GM12878 (cell line): ENCODE data around the gene COL20A1. TPM values are rescaled to one million over a fixed set of nuclear protein-coding genes. Genes with fewer than 3 reads are reported as not detected.

Experiments used
- ATAC-seq: fragments of 200-7000 bp; cut with Tn5 transposase; 3 replicates; pipeline ENCODE4 v1.9.1; 2020; ENCODE audit warnings: mild to moderate bottlenecking, moderate library complexity
- BruUV-seq: library from RNA; stranded (reverse); fragments of 400-500 nt; replicated peaks from 2 replicates; lab custom pipeline; 2021; lab: Mats Ljungman, UMichigan
- CTCF ChIA-PET: fragments of 300-600 bp; sonication (Branson Sonifier 250); formaldehyde crosslinking; extraction: SDS; loops from one replicate; lab custom pipeline; 2021; ENCODE audit warnings: inconsistent platforms; lab: Yijun Ruan, JAX
- POLR2A ChIA-PET: fragments of 350-600 bp; formaldehyde crosslinking; extraction: SDS; loops from one replicate; lab custom pipeline; 2021; ENCODE audit warnings: inconsistent platforms; lab: Charles Lee
- RAD21 ChIA-PET: fragments of 300-600 bp; sonication (Branson Sonifier 250); formaldehyde crosslinking; loops from one replicate; lab custom pipeline; 2023; ENCODE audit warnings: antibody characterized with exemption; ENCODE audit not compliant: unreplicated experiment; lab: Charles Lee
- SMC1A ChIA-PET: fragments of 300-600 bp; sonication (Branson Sonifier 250); formaldehyde crosslinking; loops from one replicate; lab custom pipeline; 2023; ENCODE audit not compliant: unreplicated experiment, uncharacterized antibody; lab: Charles Lee
- DNase-seq: peaks from one replicate; pipeline ENCODE4 v3.0.0-alpha.2; 2011; ENCODE audit warnings: low read depth, low spot score
- FAIRE-seq: peaks from 3 replicates; lab custom pipeline; 2011; peaks lifted over from hg19 to GRCh38; lab: Jason Lieb, UNC
- H2AFZ ChIP-seq: 2 replicates; pipeline ENCODE4 v1.6.0; 2011; ENCODE audit warnings: low read depth, low read length, control low read depth; ENCODE audit not compliant: control insufficient read depth
- H3K27ac ChIP-seq: 2 replicates; pipeline ENCODE4 v1.5.1; 2011; ENCODE audit warnings: control low read depth; ENCODE audit not compliant: control insufficient read depth, insufficient read depth
- H3K27me3 ChIP-seq, 2 experiments: replicated peaks in 1 of 2; 2 replicates each; pipeline versions ENCODE4 v1.6.0 to v1.6.1; 2011; ENCODE audit warnings: low read length in 1 of 2; ENCODE audit not compliant: control insufficient read depth in 2 of 2, insufficient read depth in 2 of 2
- H3K36me3 ChIP-seq, 2 experiments: 2 replicates each; pipeline ENCODE4 v1.5.1; 2011; ENCODE audit warnings: low read length in 1 of 2; ENCODE audit not compliant: control insufficient read depth in 2 of 2, insufficient read depth in 2 of 2
- H3K4me1 ChIP-seq: 2 replicates; pipeline ENCODE4 v1.6.1; 2011; ENCODE audit warnings: mild to moderate bottlenecking, low read length, moderate library complexity, mixed read lengths; ENCODE audit not compliant: control insufficient read depth, insufficient read depth
- H3K4me2 ChIP-seq: 2 replicates; pipeline ENCODE4 v1.6.0; 2011; ENCODE audit warnings: control low read depth; ENCODE audit not compliant: control insufficient read depth, insufficient read depth
- H3K4me3 ChIP-seq: fragments of 200-600 bp; sonication (generic); 2 replicates; pipeline ENCODE4 v1.5.1; 2016
- H3K79me2 ChIP-seq: 2 replicates; pipeline ENCODE4 v1.6.0; 2011; ENCODE audit warnings: low read length; ENCODE audit not compliant: control insufficient read depth, insufficient read depth
- H3K9ac ChIP-seq: 2 replicates; pipeline ENCODE4 v1.8.0; 2011; ENCODE audit warnings: low read length, control low read depth, mixed read lengths; ENCODE audit not compliant: control insufficient read depth, insufficient read depth
- H3K9me3 ChIP-seq: replicated peaks from 3 replicates; pipeline ENCODE4 v1.5.1; 2011; ENCODE audit warnings: mild to moderate bottlenecking, low read length; ENCODE audit not compliant: control insufficient read depth, insufficient read depth
- H4K20me1 ChIP-seq: 2 replicates; pipeline ENCODE4 v1.6.0; 2011; ENCODE audit not compliant: control insufficient read depth, insufficient read depth
- CREM ChIP-seq: IDR thresholded peaks from 2 replicates; pipeline ENCODE4 v1.6.1; 2014; ENCODE audit warnings: antibody characterized with exemption, low read depth
- ESRRA ChIP-seq: IDR thresholded peaks from 2 replicates; pipeline ENCODE4 v1.6.1; 2012; ENCODE audit warnings: mild to moderate bottlenecking, low read length, improper control_type of control experiment
- MTA2 ChIP-seq: fragments of 450-650 bp; IDR thresholded peaks from 2 replicates; pipeline ENCODE4 v1.6.1; 2016; ENCODE audit warnings: low read depth, mild to moderate bottlenecking, moderate library complexity
- POLR2A ChIP-seq: IDR thresholded peaks from 2 replicates; pipeline ENCODE4 v1.6.1; 2011; ENCODE audit warnings: low read depth, mild to moderate bottlenecking, low read length
- POU2F2 ChIP-seq: IDR thresholded peaks from 3 replicates; pipeline ENCODE4 v1.6.1; 2011; ENCODE audit warnings: low read depth, mild to moderate bottlenecking, low read length, borderline replicate concordance
- RAD21 ChIP-seq: IDR thresholded peaks from 2 replicates; pipeline ENCODE4 v1.6.1; 2011; ENCODE audit warnings: mild to moderate bottlenecking, low read depth, low read length, moderate library complexity; ENCODE audit not compliant: insufficient read depth
- RAD51 ChIP-seq: fragments of 450-650 bp; IDR thresholded peaks from 2 replicates; pipeline ENCODE4 v1.6.1; 2016; ENCODE audit warnings: moderate library complexity, mild to moderate bottlenecking, inconsistent platforms
- SP1 ChIP-seq: IDR thresholded peaks from one replicate; pipeline ENCODE4 v1.6.1; 2011; ENCODE audit warnings: low read depth, low read length
- SRF ChIP-seq, 2 experiments: IDR thresholded peaks; 2 replicates each; pipeline ENCODE4 v1.6.1; 2011; ENCODE audit warnings: low read depth in 2 of 2, low read length in 2 of 2, mild to moderate bottlenecking in 1 of 2, moderate library complexity in 1 of 2
- SUZ12 ChIP-seq: fragments of 200-600 bp; sonication (generic); IDR thresholded peaks from one replicate; pipeline ENCODE4 v1.6.1; 2018; ENCODE audit warnings: antibody characterized with exemption, mild to moderate bottlenecking; ENCODE audit not compliant: unreplicated experiment
- TCF12 ChIP-seq: IDR thresholded peaks from 2 replicates; pipeline ENCODE4 v1.6.1; 2011; ENCODE audit warnings: low read depth, mild to moderate bottlenecking, low read length
- WGBS: methylation state at CpG from one replicate; pipeline ENCODE4 v1.1.6; 2016; ENCODE audit warnings: low lambda C conversion rate; ENCODE audit not compliant: insufficient replicate concordance, insufficient coverage; ENCODE audit errors: missing lambda C conversion rate; 5-methylcytosine and 5-hydroxymethylcytosine counted together
- in situ Hi-C: fragments of 300-500 bp; cut with MboI; formaldehyde crosslinking; loops from 9 replicates; pipeline ENCODE4 v1.14.3; 2018; ENCODE audit warnings: mixed read lengths
- intact Hi-C: fragments of 100-400 bp; cut with micrococcal nuclease; formaldehyde crosslinking; loops from one replicate; pipeline ENCODE4 v1.14.2; 2022; ENCODE audit not compliant: unreplicated experiment
- polyA plus RNA-seq, 11 experiments: library from polyadenylated mRNA; depleted of rRNA in 4 of 11; unstranded in 6 of 11; stranded (reverse) in 5 of 11; fragments of >200 nt; fragmentation: Nextera tagmentation in 4 of 11; fragmentation: Illumina TruSeq in 1 of 11; extraction: Ambion mirVana in 4 of 11; extraction: Trizol in 1 of 11; gene quantifications; 1 replicate in 1 of 11; 2 replicates in 10 of 11; pipeline versions ENCODE4 v1.2.1 to v1.2.3, GENCODE V29; 2011 to 2016; ENCODE audit warnings: inconsistent platforms in 2 of 11, missing spikeins in 2 of 11, low read depth in 1 of 11
- total RNA-seq, 4 experiments: library from RNA; depleted of rRNA in 3 of 4; stranded (reverse); fragments of >200 nt in 3 of 4; fragmentation: Illumina TruSeq in 1 of 4; extraction: Trizol in 1 of 4; gene quantifications; 2 replicates each; pipeline versions ENCODE4 v1.2.1 to v1.2.3, GENCODE V29; 2013 to 2021
- TF ChIP-seq, protein P1 (sequence below): fragments of 450-650 bp; formaldehyde crosslinking; IDR thresholded peaks from 2 replicates; pipeline ENCODE4 v1.4.0; 2020; ENCODE audit warnings: mild to moderate bottlenecking, moderate library complexity
- TF ChIP-seq, protein P2 (sequence below): IDR thresholded peaks from 2 replicates; pipeline ENCODE4 v1.6.1; 2011; ENCODE audit warnings: mild to moderate bottlenecking, low read depth, low read length, moderate library complexity; ENCODE audit not compliant: insufficient replicate concordance

Gene COL20A1
- total and polyA plus RNA-seq, 10 of the 15 experiments (the other 5 are each of a cell fraction or from before 2014, with no cell fraction given), result not detected

DNA sequence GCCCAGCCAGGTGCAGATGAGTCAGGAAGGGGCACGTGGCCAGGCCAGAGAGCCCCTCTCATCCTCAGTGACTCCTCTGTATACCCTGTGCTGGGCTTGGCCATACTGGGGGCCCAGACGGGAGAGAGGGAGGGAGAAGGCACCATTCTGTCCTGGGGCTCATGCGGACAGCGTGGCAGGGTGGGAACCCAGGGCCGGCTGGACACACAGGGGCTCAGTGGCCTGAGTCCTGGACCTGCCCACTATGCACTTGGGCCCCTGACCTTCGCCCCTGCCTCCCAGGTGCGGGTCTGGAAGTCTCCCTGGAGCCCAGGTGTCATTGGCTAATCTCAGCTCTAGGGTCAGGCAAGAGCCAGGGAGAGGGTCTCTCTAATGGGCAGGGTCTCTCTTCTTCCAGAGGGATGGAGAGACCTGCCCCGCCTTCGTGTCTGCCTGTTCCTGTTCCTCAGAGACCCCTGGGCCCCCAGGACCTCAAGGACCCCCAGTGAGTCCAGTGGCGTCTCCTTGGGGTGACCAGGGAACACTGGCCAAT, 27.7 kb downstream of the COL20A1 start:
- FAIRE-seq (no peak), DNase-seq (no peak), ATAC-seq (no peak)
- no TSS peak for BruUV-seq
- no peaks in the 10 kb centered on the region for H3K4me1 ChIP-seq
- no peaks in the 10 kb centered on the region for H3K27me3 ChIP-seq
- in situ Hi-C loops (no loop called here), intact Hi-C loops (no loop called here)
- WGBS, result 17% methylated on average over 9 of the region's 10 CpGs
- ChIA-PET CTCF (no interaction called here), RAD21 (no interaction called here), POLR2A (no interaction called here), SMC1A (no interaction called here)
- TF ChIP-seq MTA2, result no peak
- no peak for TF ChIP-seq SP1
- no peak for TF ChIP-seq POU2F2
- TF ChIP-seq CREM, result no peak
- TF ChIP-seq ESRRA, result no peak
- no peak for TF ChIP-seq POLR2A
- no peak for TF ChIP-seq SUZ12
- H4K20me1 ChIP-seq, result no peaks in the 10 kb centered on the region
- H3K9me3 ChIP-seq, result no peaks in the 10 kb centered on the region
- no peaks in the 10 kb centered on the region for H3K36me3 ChIP-seq
- H3K9ac ChIP-seq, result no peak overlapping the region
- H3K79me2 ChIP-seq, result no peaks in the 10 kb centered on the region
- H3K27ac ChIP-seq, result no peak overlapping the region
- no peak overlapping the region for H3K4me3 ChIP-seq
- H3K4me2 ChIP-seq, result no peak overlapping the region
- no peak overlapping the region for H2AFZ ChIP-seq

DNA sequence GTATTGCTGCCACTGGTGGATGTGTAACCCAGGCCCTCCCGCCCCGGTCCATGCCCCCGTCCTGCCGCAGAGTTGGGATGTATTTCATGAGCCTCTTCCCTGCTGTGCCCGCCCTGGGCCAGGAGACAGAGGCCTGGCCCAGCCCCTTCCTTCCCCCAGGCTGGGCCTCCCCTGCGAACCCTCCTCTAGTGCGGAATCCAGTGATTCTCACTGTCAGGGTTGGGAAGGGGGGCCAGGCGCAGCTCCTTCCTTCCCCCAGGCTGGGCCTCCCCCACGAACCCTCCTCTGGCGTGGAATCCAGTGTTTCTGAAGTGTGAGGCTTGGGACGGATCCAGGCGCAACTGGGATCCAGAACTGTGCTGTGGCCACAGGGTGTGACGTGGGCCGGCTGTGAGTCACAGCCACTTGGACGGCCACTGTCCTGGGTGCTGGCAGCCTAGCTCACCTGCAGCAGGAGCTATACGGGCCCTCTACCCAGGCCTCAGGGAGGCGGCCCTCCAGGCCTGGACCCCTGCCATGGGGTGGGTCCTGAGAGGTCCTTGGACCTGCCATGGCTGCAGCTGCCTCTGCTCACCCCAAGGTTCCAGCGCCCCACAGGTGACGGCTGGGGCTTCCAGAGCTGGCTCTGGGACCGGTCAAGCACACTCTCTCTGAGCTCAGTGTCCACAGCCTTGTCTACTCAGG, 28.3 kb downstream of the COL20A1 start:
- no peak overlapping the region for H3K4me3 ChIP-seq
- TF ChIP-seq SRF (IDR thresholded peaks at IDR 0.05; ENCODE audit: low read depth in 2 of 2, low read length in 2 of 2) (no peak), RAD21 (no peak), TCF12 (no peak), RAD51 (no peak)
- TF ChIP-seq, protein P1, sequence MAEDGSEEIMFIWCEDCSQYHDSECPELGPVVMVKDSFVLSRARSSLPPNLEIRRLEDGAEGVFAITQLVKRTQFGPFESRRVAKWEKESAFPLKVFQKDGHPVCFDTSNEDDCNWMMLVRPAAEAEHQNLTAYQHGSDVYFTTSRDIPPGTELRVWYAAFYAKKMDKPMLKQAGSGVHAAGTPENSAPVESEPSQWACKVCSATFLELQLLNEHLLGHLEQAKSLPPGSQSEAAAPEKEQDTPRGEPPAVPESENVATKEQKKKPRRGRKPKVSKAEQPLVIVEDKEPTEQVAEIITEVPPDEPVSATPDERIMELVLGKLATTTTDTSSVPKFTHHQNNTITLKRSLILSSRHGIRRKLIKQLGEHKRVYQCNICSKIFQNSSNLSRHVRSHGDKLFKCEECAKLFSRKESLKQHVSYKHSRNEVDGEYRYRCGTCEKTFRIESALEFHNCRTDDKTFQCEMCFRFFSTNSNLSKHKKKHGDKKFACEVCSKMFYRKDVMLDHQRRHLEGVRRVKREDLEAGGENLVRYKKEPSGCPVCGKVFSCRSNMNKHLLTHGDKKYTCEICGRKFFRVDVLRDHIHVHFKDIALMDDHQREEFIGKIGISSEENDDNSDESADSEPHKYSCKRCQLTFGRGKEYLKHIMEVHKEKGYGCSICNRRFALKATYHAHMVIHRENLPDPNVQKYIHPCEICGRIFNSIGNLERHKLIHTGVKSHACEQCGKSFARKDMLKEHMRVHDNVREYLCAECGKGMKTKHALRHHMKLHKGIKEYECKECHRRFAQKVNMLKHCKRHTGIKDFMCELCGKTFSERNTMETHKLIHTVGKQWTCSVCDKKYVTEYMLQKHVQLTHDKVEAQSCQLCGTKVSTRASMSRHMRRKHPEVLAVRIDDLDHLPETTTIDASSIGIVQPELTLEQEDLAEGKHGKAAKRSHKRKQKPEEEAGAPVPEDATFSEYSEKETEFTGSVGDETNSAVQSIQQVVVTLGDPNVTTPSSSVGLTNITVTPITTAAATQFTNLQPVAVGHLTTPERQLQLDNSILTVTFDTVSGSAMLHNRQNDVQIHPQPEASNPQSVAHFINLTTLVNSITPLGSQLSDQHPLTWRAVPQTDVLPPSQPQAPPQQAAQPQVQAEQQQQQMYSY, result no peak
- TF ChIP-seq, protein P2, sequence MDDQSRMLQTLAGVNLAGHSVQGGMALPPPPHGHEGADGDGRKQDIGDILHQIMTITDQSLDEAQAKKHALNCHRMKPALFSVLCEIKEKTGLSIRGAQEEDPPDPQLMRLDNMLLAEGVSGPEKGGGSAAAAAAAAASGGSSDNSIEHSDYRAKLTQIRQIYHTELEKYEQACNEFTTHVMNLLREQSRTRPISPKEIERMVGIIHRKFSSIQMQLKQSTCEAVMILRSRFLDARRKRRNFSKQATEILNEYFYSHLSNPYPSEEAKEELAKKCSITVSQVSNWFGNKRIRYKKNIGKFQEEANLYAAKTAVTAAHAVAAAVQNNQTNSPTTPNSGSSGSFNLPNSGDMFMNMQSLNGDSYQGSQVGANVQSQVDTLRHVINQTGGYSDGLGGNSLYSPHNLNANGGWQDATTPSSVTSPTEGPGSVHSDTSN, result no peak

More for the DNA sequence above, 28.3 kb downstream of the COL20A1 start:
- RAD21 ChIA-PET, result no interaction called here
- intact Hi-C loops (no loop called here), in situ Hi-C loops (no loop called here)
- Histone ChIP-seq H3K9me3 (peaks cover under 1% of the 10 kb centered on the region; the same call in 1 of the 3 replicates), H3K4me1 (peaks cover under 1% of the 10 kb centered on the region; the same call in 1 of the 2 replicates), H3K79me2 (no peaks in the 10 kb centered on the region), H4K20me1 (no peaks in the 10 kb centered on the region), H2AFZ (no peak overlapping the region), H3K27ac (no peak overlapping the region), H3K36me3 (no peaks in the 10 kb centered on the region), H3K4me2 (no peak overlapping the region), H3K27me3 (no peaks in the 10 kb centered on the region), H3K9ac (no peak overlapping the region)
- BruUV-seq, result no TSS peak
- POLR2A ChIA-PET, result no interaction called here
- SMC1A ChIA-PET, result no interaction called here
- DNase-seq, result no peak
- no peak for FAIRE-seq
- WGBS, result 35% methylated on average over 20 of the region's 20 CpGs
- CTCF ChIA-PET, result no interaction called here
- ATAC-seq, result no peak
